ENCODE data around the gene IL17RE. TPM values are rescaled to one million over a fixed set of nuclear protein-coding genes. Genes with fewer than 3 reads are reported as not detected.

IL17RE gene
- total RNA-seq, 2 experiments from 2014 or later, result 1.2 to 1.7 TPM

DNA sequence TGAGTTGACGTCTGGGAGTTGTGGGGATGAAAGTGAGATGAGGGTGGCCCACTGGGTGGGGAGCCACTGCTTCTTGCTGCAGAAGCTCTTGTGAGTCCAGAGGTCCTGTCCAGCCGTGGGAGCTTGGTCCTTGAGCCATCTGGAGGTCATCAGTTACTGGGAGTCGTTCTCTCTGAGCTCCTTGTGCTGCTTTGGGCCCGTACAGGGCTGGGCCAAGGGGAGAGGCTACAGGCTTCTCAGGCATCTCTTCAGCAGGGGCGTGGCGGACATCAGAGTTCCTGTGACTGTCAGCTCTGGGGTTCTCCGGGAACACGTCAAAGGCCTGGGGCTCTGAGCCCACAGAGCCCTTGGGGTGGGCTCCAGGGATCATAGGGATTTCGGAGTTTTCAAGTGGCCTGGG is 47.0 kb downstream of the IL17RE start:
- no peak overlapping the region for H3K27ac Mint-ChIP-seq
- peaks cover 18% of the 10 kb centered on the region for H3K4me1 Mint-ChIP-seq (ENCODE audit: low read depth)
- ChIA-PET POLR2A (interaction anchor here (1.4 to 3.9 kb wide), 3 partner anchors 10 to 37 kb away, joined by 3 to 36 read pairs (median 4); partner anchors contain the start of genes CRELD1 and EMC3), CTCF (interaction anchor here (0.7 to 3.9 kb wide), 4 partner anchors 14 to 37 kb away, joined by 3 to 11 read pairs (median 5); partner anchors contain the start of genes CRELD1 and EMC3)
- H3K9me3 Mint-ChIP-seq, result no peaks in the 10 kb centered on the region
- TF ChIP-seq, protein P1, sequence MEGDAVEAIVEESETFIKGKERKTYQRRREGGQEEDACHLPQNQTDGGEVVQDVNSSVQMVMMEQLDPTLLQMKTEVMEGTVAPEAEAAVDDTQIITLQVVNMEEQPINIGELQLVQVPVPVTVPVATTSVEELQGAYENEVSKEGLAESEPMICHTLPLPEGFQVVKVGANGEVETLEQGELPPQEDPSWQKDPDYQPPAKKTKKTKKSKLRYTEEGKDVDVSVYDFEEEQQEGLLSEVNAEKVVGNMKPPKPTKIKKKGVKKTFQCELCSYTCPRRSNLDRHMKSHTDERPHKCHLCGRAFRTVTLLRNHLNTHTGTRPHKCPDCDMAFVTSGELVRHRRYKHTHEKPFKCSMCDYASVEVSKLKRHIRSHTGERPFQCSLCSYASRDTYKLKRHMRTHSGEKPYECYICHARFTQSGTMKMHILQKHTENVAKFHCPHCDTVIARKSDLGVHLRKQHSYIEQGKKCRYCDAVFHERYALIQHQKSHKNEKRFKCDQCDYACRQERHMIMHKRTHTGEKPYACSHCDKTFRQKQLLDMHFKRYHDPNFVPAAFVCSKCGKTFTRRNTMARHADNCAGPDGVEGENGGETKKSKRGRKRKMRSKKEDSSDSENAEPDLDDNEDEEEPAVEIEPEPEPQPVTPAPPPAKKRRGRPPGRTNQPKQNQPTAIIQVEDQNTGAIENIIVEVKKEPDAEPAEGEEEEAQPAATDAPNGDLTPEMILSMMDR (IDR thresholded peaks at IDR 0.05), result no peak
- peaks cover 3% of the 10 kb centered on the region for H3K36me3 Mint-ChIP-seq (ENCODE audit: low read depth)
- DNase-seq (no peak), ATAC-seq (no peak)
- no peak overlapping the region for H3K4me3 Mint-ChIP-seq
- no peaks in the 10 kb centered on the region for H3K27me3 Mint-ChIP-seq
- intact Hi-C loops (cut with micrococcal nuclease), result no loop called here

DNA sequence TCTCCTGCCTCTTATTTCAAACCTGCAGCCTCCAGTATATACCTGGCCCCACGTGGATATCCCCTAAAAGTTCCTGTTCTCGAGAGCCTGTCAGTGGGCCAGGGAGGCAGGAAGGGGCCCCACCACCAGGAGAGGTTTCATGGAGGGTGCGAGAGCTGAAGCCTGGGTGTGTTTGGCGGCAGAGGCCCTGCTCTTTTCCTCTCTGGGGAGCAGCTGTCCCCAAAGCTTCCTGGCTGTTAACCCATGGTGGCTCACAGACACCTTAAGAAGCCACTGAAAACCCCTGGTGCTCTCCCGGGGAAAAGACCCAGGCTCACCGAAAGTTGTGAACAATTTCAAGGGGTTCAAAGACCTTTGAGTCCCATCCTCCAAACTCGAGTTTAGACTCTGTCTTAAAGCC is 48.5 kb downstream of the IL17RE start:
- no peaks in the 10 kb centered on the region for H3K27me3 Mint-ChIP-seq
- intact Hi-C loops (cut with micrococcal nuclease), result no loop called here
- peaks cover 2% of the 10 kb centered on the region for H3K36me3 Mint-ChIP-seq (ENCODE audit: low read depth)
- H3K4me1 Mint-ChIP-seq (ENCODE audit: low read depth), result peaks cover 15% of the 10 kb centered on the region
- ChIA-PET POLR2A (interaction anchor here (0.6 to 3.9 kb wide), 7 partner anchors 13 to 178 kb away, joined by 3 to 36 read pairs (median 3); partner anchors contain the start of genes CRELD1, FANCD2 and IL17RE), CTCF (interaction anchor here (0.7 to 3.9 kb wide), 3 partner anchors 18 to 43 kb away, joined by 5 to 11 read pairs (median 5); partner anchors contain the start of gene CRELD1)
- H3K4me3 Mint-ChIP-seq, result peak overlapping the region; percentile 84
- TF ChIP-seq, protein P1 (IDR thresholded peaks at IDR 0.05), result no peak
- ATAC-seq, result peak; percentile 35
- peak overlapping the region; percentile 80 for H3K27ac Mint-ChIP-seq
- peak; percentile 56 for DNase-seq
- no peaks in the 10 kb centered on the region for H3K9me3 Mint-ChIP-seq

DNA sequence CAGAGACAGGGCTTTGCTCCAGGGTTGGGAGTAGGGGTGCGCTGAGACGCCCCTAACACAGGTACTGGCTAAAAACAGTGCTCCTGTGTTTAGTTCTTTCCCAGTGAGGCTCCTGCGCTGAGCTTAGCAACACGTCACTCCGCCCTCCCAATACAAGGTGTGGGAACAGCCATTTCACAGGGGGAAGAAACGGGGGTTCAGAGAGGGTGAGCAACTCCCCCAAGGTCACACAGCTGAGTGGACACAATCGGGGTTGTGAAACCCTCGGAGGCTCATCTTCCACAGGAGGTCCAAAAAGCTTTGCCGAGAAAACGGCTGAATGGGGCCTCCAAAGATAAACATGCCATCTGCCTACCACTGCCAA is 48.9 kb downstream of the IL17RE start:
- H3K4me1 Mint-ChIP-seq (ENCODE audit: low read depth), result peaks cover 13% of the 10 kb centered on the region
- ATAC-seq (peak; percentile 32), DNase-seq (peak; percentile 29)
- POLR2A ChIA-PET, result interaction anchor here (0.6 to 3.9 kb wide), 9 partner anchors 12 to 108 kb away, joined by 3 to 36 read pairs (median 3); partner anchors contain the start of genes CRELD1, FANCD2, IL17RE and RPUSD3
- intact Hi-C loops (cut with micrococcal nuclease), result no loop called here
- peak overlapping the region; percentile 84 for H3K4me3 Mint-ChIP-seq
- no peaks in the 10 kb centered on the region for H3K36me3 Mint-ChIP-seq (ENCODE audit: low read depth)
- TF ChIP-seq, protein P1 (IDR thresholded peaks at IDR 0.05), result no peak
- no peaks in the 10 kb centered on the region for H3K27me3 Mint-ChIP-seq
- H3K9me3 Mint-ChIP-seq, result no peaks in the 10 kb centered on the region
- CTCF ChIA-PET, result interaction anchor here (0.7 to 3.9 kb wide), 4 partner anchors 19 to 42 kb away, joined by 5 to 11 read pairs (median 6); partner anchors contain the start of gene CRELD1
- H3K27ac Mint-ChIP-seq, result peak overlapping the region; percentile 80

DNA sequence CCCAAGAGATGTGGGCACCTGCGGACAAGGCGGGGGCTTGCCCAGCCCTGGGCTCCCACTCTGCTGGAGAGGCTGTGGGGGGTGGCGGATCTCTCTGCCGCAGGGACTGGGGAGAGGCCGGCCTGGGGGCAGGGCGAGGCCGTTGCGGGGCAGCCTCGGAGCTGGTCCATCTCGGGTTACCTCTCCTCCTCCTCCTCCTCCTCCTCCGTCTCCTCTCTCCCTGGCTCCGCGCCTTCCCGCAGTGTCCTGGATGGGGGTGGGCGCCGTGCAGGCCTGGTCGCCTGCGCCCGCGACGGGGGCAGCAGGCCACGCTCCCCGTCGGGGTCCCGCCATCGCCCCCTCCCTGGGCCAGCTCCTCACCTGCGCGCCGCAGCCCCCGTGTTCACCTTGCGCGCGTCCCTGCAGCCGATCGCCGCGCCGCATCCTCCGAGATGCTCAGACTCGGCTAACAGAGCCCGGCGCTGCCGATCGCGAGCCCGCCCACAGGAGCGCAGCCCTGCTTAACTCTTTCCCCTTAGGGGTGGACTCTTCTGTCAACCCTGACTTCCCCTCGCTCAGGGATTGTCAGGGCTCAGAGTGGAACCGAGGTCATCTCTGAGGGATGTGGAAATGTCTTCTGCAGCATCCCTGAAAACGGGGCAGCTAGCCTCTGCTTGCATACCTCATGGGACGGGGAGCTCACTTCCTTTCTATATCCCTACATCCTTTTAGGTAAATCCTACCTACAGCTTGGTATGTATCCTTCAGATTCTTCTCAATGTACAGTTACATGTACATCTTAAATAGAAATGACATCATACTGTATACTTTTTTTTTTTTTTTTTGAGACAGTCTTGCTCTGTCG is 49.5 kb downstream of the IL17RE start, which contains the start of gene PRRT3:
TSS of gene PRRT3 (minus strand) at position 447 of the 844 bp plus-strand sequence. CDS start 2,293 bp downstream, outside the sequence.
- H3K27me3 Mint-ChIP-seq, result no peaks in the 10 kb centered on the region
- H3K4me3 Mint-ChIP-seq, result peak within 1 kb of the TSS; percentile 84
- TF ChIP-seq, protein P1 (IDR thresholded peaks at IDR 0.05), result no peak
- ATAC-seq, result peak; percentile 87
- CTCF ChIA-PET, result interaction anchor here (1.2 to 1.6 kb wide), 4 partner anchors 19 to 125 kb away, joined by 3 to 7 read pairs (median 5); partner anchors contain the start of gene CRELD1
- POLR2A ChIA-PET, result interaction anchor here (0.6 to 3.9 kb wide), 9 partner anchors 12 to 109 kb away, joined by 3 to 36 read pairs (median 3); partner anchors contain the start of genes CRELD1, FANCD2, IL17RE and RPUSD3
- peak within 1 kb of the TSS; percentile 80 for H3K27ac Mint-ChIP-seq
- peak; percentile 81 for DNase-seq
- H3K36me3 Mint-ChIP-seq (ENCODE audit: low read depth), result no peaks in the 10 kb centered on the region
- no peaks in the 10 kb centered on the region for H3K9me3 Mint-ChIP-seq
- peaks cover 13% of the 10 kb centered on the region for H3K4me1 Mint-ChIP-seq (ENCODE audit: low read depth)
- intact Hi-C loops (cut with micrococcal nuclease), result no loop called here

All from activated CD8-positive, alpha-beta T cell treated with anti-CD3 and anti-CD28 coated beads for 36 hours (primary cell).